IMR-90 (cell line): ENCODE results near the gene SLBP. TPM values are rescaled to one million over a fixed set of nuclear protein-coding genes. Genes with fewer than 3 reads are reported as not detected.

Experiments
- ATAC-seq: fragments of 200-7000 bp; cut with Tn5 transposase; 2 replicates; pipeline ENCODE4 v1.9.1; 2020; ENCODE audit warnings: low read depth, mild to moderate bottlenecking, moderate library complexity
- BruUV-seq: library from RNA; stranded (reverse); fragments of 400-500 nt; replicated peaks from 2 replicates; lab custom pipeline; 2021; lab: Mats Ljungman, UMichigan
- CTCF ChIA-PET: fragments of 300-600 bp; formaldehyde crosslinking; extraction: SDS; loops from one replicate; lab custom pipeline; 2021; ENCODE audit warnings: antibody characterized with exemption; lab: Yijun Ruan, JAX
- POLR2A ChIA-PET: fragments of 300-600 bp; sonication (Branson Sonifier 250); formaldehyde crosslinking; loops from one replicate; lab custom pipeline; 2022; ENCODE audit warnings: antibody characterized with exemption; ENCODE audit not compliant: unreplicated experiment; lab: Charles Lee
- DNase-seq: peaks from one replicate; pipeline ENCODE4 v3.0.0; 2013
- H2AFZ ChIP-seq: replicated peaks from 2 replicates; pipeline ENCODE3; 2013; ENCODE audit warnings: low read length, mild to moderate bottlenecking; ENCODE audit not compliant: poor library complexity
- H2AK5ac ChIP-seq: 2 replicates; pipeline ENCODE4 v1.6.1; 2013; ENCODE audit warnings: low read depth, low read length, inconsistent platforms
- H2AK9ac ChIP-seq: replicated peaks from 2 replicates; pipeline ENCODE3; 2013; ENCODE audit warnings: mild to moderate bottlenecking, low read depth, low read length, moderate library complexity; ENCODE audit not compliant: poor library complexity
- H2BK120ac ChIP-seq: 2 replicates; pipeline ENCODE4 v1.6.1; 2013; ENCODE audit warnings: low read depth, low read length, inconsistent platforms
- H2BK15ac ChIP-seq: 3 replicates; pipeline ENCODE4 v1.6.1; 2013; ENCODE audit warnings: low read depth, low read length, inconsistent platforms
- H2BK20ac ChIP-seq: 2 replicates; pipeline ENCODE4 v1.6.1; 2013; ENCODE audit warnings: low read depth, mild to moderate bottlenecking, inconsistent platforms, low read length, moderate library complexity
- H2BK5ac ChIP-seq: 2 replicates; pipeline ENCODE4 v1.6.1; 2013; ENCODE audit warnings: mild to moderate bottlenecking, low read depth, low read length, inconsistent platforms; ENCODE audit not compliant: poor library complexity, severe bottlenecking
- H3K14ac ChIP-seq: replicated peaks from 2 replicates; pipeline ENCODE4 v1.6.1; 2013; ENCODE audit warnings: low read depth, low read length, inconsistent platforms
- H3K18ac ChIP-seq: 2 replicates; pipeline ENCODE4 v1.6.1; 2013; ENCODE audit warnings: low read depth, low read length, control low read depth
- H3K23ac ChIP-seq: 2 replicates; pipeline ENCODE4 v1.6.1; 2013; ENCODE audit warnings: low read depth, low read length, inconsistent platforms
- H3K27ac ChIP-seq: 2 replicates; pipeline ENCODE4 v1.5.1; 2013; ENCODE audit warnings: mild to moderate bottlenecking, control low read depth, low read length; ENCODE audit not compliant: insufficient read depth
- H3K27me3 ChIP-seq: 2 replicates; pipeline ENCODE4 v1.6.1; 2013; ENCODE audit warnings: low read length; ENCODE audit not compliant: control insufficient read depth, insufficient read depth
- H3K36me3 ChIP-seq: 2 replicates; pipeline ENCODE4 v1.6.1; 2013; ENCODE audit warnings: low read length, mixed read lengths; ENCODE audit not compliant: control insufficient read depth, insufficient read depth
- H3K4ac ChIP-seq: 2 replicates; pipeline ENCODE4 v1.6.1; 2013; ENCODE audit warnings: low read depth, low read length, inconsistent platforms
- H3K4me1 ChIP-seq: 2 replicates; pipeline ENCODE4 v1.6.1; 2013; ENCODE audit warnings: low read length, mixed read lengths; ENCODE audit not compliant: control insufficient read depth, insufficient read depth
- H3K4me2 ChIP-seq: 2 replicates; pipeline ENCODE4 v1.6.1; 2013; ENCODE audit warnings: low read depth, mild to moderate bottlenecking, control low read depth, low read length, moderate library complexity
- H3K4me3 ChIP-seq: 2 replicates; pipeline ENCODE4 v1.5.1; 2013; ENCODE audit warnings: low read depth, mild to moderate bottlenecking, control low read depth, low read length, moderate library complexity; ENCODE audit not compliant: insufficient read depth
- H3K56ac ChIP-seq: 2 replicates; pipeline ENCODE4 v1.6.1; 2013; ENCODE audit warnings: low read length, inconsistent platforms; ENCODE audit not compliant: insufficient read depth; ENCODE audit errors: extremely low read depth
- H3K79me1 ChIP-seq, 2 experiments: 2 replicates each; pipeline ENCODE4 v1.6.1; 2013; ENCODE audit warnings: low read length in 2 of 2, inconsistent platforms in 1 of 2, low read depth in 1 of 2
- H3K9ac ChIP-seq: 2 replicates; pipeline ENCODE4 v1.6.1; 2013; ENCODE audit warnings: low read depth, low read length, control low read depth
- H3K9me1 ChIP-seq: 2 replicates; pipeline ENCODE4 v1.6.1; 2013; ENCODE audit warnings: low read length, inconsistent platforms; ENCODE audit not compliant: insufficient read depth
- H3K9me3 ChIP-seq: 2 replicates; pipeline ENCODE4 v1.6.1; 2013; ENCODE audit warnings: low read length; ENCODE audit not compliant: control insufficient read depth, insufficient read depth
- H4K20me1 ChIP-seq: 2 replicates; pipeline ENCODE4 v1.6.1; 2013; ENCODE audit warnings: low read length, inconsistent platforms; ENCODE audit not compliant: insufficient read depth
- H4K5ac ChIP-seq: 2 replicates; pipeline ENCODE4 v1.6.1; 2013; ENCODE audit warnings: mild to moderate bottlenecking, low read depth, low read length, control low read depth
- H4K8ac ChIP-seq, 2 experiments: 2 replicates each; pipeline ENCODE4 v1.6.1; 2013; ENCODE audit warnings: low read depth in 2 of 2, low read length in 2 of 2, control low read depth in 1 of 2, inconsistent platforms in 1 of 2
- H4K91ac ChIP-seq: 2 replicates; pipeline ENCODE4 v1.6.1; 2013; ENCODE audit warnings: low read depth, low read length, inconsistent platforms; ENCODE audit not compliant: insufficient read depth
- CEBPB ChIP-seq: IDR thresholded peaks from 2 replicates; pipeline ENCODE4 v1.6.1; 2012; ENCODE audit warnings: low read depth, low read length, improper control_type of control experiment
- CHD1 ChIP-seq: IDR thresholded peaks from 2 replicates; pipeline ENCODE4 v1.6.1; 2012; ENCODE audit warnings: low read depth, low read length, improper control_type of control experiment
- CTCF ChIP-seq: conservative IDR thresholded peaks from 2 replicates; pipeline ENCODE4 v1.5.1; 2012; ENCODE audit warnings: mild to moderate bottlenecking, low read depth, low read length, improper control_type of control experiment
- ELK1 ChIP-seq: fragments of 150-350 bp; IDR thresholded peaks from 2 replicates; pipeline ENCODE4 v1.6.1; 2016; ENCODE audit warnings: low read depth, mild to moderate bottlenecking, low read length, moderate library complexity, borderline replicate concordance
- FOS ChIP-seq: fragments of 150-350 bp; IDR thresholded peaks from 2 replicates; pipeline ENCODE4 v1.6.1; 2016; ENCODE audit warnings: low read depth, low read length
- MAFK ChIP-seq: IDR thresholded peaks from 2 replicates; pipeline ENCODE4 v1.6.1; 2012; ENCODE audit warnings: low read depth, low read length, improper control_type of control experiment
- MAZ ChIP-seq: IDR thresholded peaks from 2 replicates; pipeline ENCODE4 v1.6.1; 2012; ENCODE audit warnings: low read depth, mild to moderate bottlenecking, low read length, improper control_type of control experiment, moderate library complexity, borderline replicate concordance
- MXI1 ChIP-seq: IDR thresholded peaks from 2 replicates; pipeline ENCODE4 v1.6.1; 2012; ENCODE audit warnings: low read depth, mild to moderate bottlenecking, low read length, moderate library complexity, borderline replicate concordance
- POLR2A ChIP-seq: IDR thresholded peaks from 2 replicates; pipeline ENCODE4 v1.6.1; 2012; ENCODE audit warnings: mild to moderate bottlenecking, low read depth, low read length
- RCOR1 ChIP-seq: IDR thresholded peaks from 2 replicates; pipeline ENCODE4 v1.6.1; 2012; ENCODE audit warnings: mild to moderate bottlenecking, low read length, improper control_type of control experiment; ENCODE audit not compliant: insufficient replicate concordance
- RFX5 ChIP-seq: IDR thresholded peaks from 2 replicates; pipeline ENCODE4 v1.8.0; 2012; ENCODE audit warnings: low read depth, mild to moderate bottlenecking, low read length, moderate library complexity
- SMC3 ChIP-seq: fragments of 150-350 bp; IDR thresholded peaks from 2 replicates; pipeline ENCODE4 v1.6.1; 2016; ENCODE audit warnings: low read depth, mild to moderate bottlenecking, antibody characterized with exemption, low read length, moderate library complexity
- WGBS, 2 experiments: methylation state at CpG; one replicate each; pipeline versions ENCODE4 v1.1.5 to v1.1.7; 2013; ENCODE audit warnings: missing lambda C conversion rate in 2 of 2; ENCODE audit not compliant: insufficient read length in 1 of 2; ENCODE audit errors: extremely low coverage in 2 of 2; 5-methylcytosine and 5-hydroxymethylcytosine counted together
- dilution Hi-C: fragments of 300-500 bp; cut with HindIII; formaldehyde crosslinking; loops from one replicate; pipeline ENCODE4 v1.14.3; 2018; ENCODE audit warnings: low sequenced_read_pairs; ENCODE audit not compliant: unreplicated experiment
- in situ Hi-C: fragments of 300-500 bp; cut with MboI; formaldehyde crosslinking; loops from 3 replicates; pipeline ENCODE4 v1.14.3; 2019; ENCODE audit warnings: low sequenced_read_pairs, inconsistent platforms, mixed read lengths
- intact Hi-C: fragments of 100-400 bp; cut with micrococcal nuclease; formaldehyde crosslinking; loops from 2 replicates; pipeline ENCODE4 v1.10.0; 2022
- polyA plus RNA-seq, 3 experiments: library from polyadenylated mRNA; depleted of rRNA; stranded (reverse); fragments of >200 nt; gene quantifications; 2 replicates each; pipeline ENCODE4 v1.2.3, GENCODE V29; 2012; ENCODE audit warnings: low replicate concordance in 1 of 3
- total RNA-seq: library from RNA; depleted of rRNA; stranded (reverse); fragments of >200 nt; gene quantifications from 2 replicates; pipeline ENCODE4 v1.2.3, GENCODE V29; 2012
- TF ChIP-seq, protein P1 (sequence below): fragments of 150-350 bp; IDR thresholded peaks from 2 replicates; pipeline ENCODE4 v1.6.1; 2017; ENCODE audit warnings: mild to moderate bottlenecking, antibody characterized with exemption, low read length, low read depth

SLBP gene
- total and polyA plus RNA-seq, 2 of the 4 experiments (the other 2 are of a cell fraction): 64.9 to 66.1 TPM

- H3K14ac ChIP-seq: no peak overlapping the region
- no peak overlapping the region for H2BK15ac ChIP-seq
- no peak overlapping the region for H3K4me3 ChIP-seq
- peaks cover 4% of the 10 kb centered on the region; the same call in 1 of the 2 replicates for H3K4me1 ChIP-seq
- intact Hi-C loops: no loop called here
- H2AFZ ChIP-seq: no peak overlapping the region
- no peak overlapping the region for H3K56ac ChIP-seq
- no peak overlapping the region for H2BK5ac ChIP-seq
- H4K91ac ChIP-seq: no peak overlapping the region
- H2AK5ac ChIP-seq: no peak overlapping the region
- H3K9ac ChIP-seq: no peak overlapping the region
- H3K18ac ChIP-seq: no peak overlapping the region
- 37% methylated on average over 18 of the region's 25 CpGs; no CpG with 5 or more reads in 1 of the 2 experiments for WGBS, 2 experiments
- ATAC-seq (no peak), DNase-seq (no peak)
- CTCF ChIA-PET: no interaction called here
- TF ChIP-seq CEBPB (no peak), MAZ (no peak), POLR2A (no peak), SMC3 (no peak), RFX5 (no peak), MAFK (no peak), RCOR1 (no peak), FOS (no peak), CHD1 (no peak), CTCF (no peak), MXI1 (no peak), ELK1 (no peak)
- TF ChIP-seq, protein P1, sequence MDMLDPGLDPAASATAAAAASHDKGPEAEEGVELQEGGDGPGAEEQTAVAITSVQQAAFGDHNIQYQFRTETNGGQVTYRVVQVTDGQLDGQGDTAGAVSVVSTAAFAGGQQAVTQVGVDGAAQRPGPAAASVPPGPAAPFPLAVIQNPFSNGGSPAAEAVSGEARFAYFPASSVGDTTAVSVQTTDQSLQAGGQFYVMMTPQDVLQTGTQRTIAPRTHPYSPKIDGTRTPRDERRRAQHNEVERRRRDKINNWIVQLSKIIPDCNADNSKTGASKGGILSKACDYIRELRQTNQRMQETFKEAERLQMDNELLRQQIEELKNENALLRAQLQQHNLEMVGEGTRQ: no peak
- H2AK9ac ChIP-seq: no peak overlapping the region
- dilution Hi-C loops: no loop called here
- in situ Hi-C loops: no loop called here
- no peak overlapping the region for H3K4ac ChIP-seq
- H3K9me3 ChIP-seq: no peaks in the 10 kb centered on the region
- no peaks in the 10 kb centered on the region for H3K36me3 ChIP-seq
- no peaks in the 10 kb centered on the region for H3K9me1 ChIP-seq
- POLR2A ChIA-PET: no interaction called here
- H3K23ac ChIP-seq: no peak overlapping the region
- H3K79me1 ChIP-seq: no peaks in the 10 kb centered on the region
- no peaks in the 10 kb centered on the region; the same call in 1 of the 2 replicates for H3K27me3 ChIP-seq
- BruUV-seq: no TSS peak
- H3K4me2 ChIP-seq: no peak overlapping the region
- H3K27ac ChIP-seq: no peak overlapping the region
- H2BK120ac ChIP-seq: no peak overlapping the region
- H4K5ac ChIP-seq: no peak overlapping the region
- H4K20me1 ChIP-seq: no peaks in the 10 kb centered on the region
- H2BK20ac ChIP-seq: no peak overlapping the region
- H4K8ac ChIP-seq: no peak overlapping the region
These were observed 48.5 kb upstream of the SLBP start for GRCh38 chr4:1760521-1761071.
